HT1080 (cell line): Measurements from ENCODE around the gene DOCK2. TPM values are rescaled to one million over a fixed set of nuclear protein-coding genes. Genes with fewer than 3 reads are reported as not detected.
A peak's percentile ranks its signal among the peaks of the same experiment; 100 is the strongest.

Experiments used
- DNase-seq: peaks from one replicate; pipeline ENCODE4 v3.0.0-alpha.2; 2015; ENCODE audit warnings: low read depth
- total RNA-seq: library from RNA; depleted of rRNA; stranded (reverse); fragments of >200 nt; shearing (Covaris generic); gene quantifications from 2 replicates; pipeline ENCODE4 v1.2.3, GENCODE V29; 2014

The DOCK2 gene
- total RNA-seq, 1 experiment from 2014 or later, result 2.1 TPM

GRCh38 chr5:169974121-169974770 is 337.2 kb downstream of the DOCK2 start:
- DNase-seq, result peak; percentile 39

DNA sequence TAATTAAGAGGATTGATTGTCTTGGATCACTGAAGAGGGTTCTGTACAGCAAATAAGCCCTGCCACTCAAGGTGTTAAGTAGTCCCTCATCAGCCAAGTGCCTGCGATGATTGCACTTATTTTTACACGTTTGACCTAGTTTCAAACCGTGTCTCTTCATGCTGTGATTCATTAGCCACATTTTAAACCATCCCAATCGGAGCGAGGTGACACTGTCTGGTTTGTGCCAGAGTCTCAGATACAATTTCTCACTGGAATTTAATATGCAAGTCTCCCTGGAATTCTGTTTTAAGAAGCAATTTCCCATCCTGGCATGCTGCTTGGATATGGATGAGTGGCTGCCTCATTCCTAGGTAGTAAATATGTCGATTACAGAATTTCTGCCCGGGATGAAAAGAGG is 341.6 kb downstream of the DOCK2 start:
- no peak for DNase-seq

DNA sequence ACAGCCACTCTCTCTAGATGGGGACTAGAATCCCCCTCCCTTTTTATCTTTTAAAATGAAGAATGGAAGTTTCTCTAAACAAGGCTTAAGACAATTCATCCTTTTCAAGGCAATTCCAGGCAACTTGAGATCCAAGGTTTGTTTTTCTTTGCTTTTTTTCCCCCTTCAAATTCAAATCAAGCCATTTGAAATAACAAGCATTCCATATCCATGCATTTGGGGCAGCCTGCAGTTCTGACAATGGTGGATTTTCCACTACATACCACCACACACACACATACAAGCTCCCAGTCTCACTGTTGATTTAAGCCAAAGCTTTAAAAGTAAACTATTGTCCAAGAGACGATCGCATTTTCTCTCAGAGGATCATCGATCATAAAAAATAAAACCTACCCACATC is 342.8 kb downstream of the DOCK2 start:
- DNase-seq, result no peak

DNA sequence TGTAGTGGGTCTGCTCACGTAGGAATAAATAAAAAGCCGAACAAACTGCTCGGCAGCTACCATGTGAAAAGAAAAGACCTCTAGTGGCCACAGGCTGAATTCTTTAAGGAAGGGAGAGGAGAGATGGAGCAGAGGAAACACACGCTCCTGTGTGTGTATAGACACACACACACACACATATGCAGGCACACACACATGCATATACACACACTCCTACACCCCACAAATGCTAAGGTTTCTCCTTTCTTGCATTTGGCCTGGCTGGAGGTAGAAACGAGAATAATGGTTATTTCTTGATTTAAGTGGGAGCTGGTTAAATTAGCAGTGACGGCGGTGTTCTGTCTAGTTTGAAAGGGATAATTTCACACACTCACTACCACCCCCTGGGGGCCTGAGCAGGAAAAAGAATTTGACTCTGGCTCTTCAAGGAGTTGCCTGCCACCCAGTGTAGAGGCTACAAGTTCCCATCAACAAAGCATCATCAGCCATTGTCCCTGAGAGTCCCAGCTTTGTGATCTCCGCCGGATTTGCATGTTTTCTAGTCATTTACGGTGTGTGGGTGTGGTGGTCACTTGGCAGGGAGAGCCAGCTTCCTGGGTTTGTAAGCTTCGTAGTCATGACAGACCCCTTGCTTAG is 343.5 kb downstream of the DOCK2 start, which contains the start of gene INSYN2B:
Gene INSYN2B (minus strand): TSS at position 78 of the 636 bp plus-strand sequence. CDS start 96,597 bp downstream, outside the sequence.
- DNase-seq, result peak; percentile 90

- DNase-seq, result no peak
These were observed 351.1 kb downstream of the DOCK2 start for GRCh38 chr5:169988206-169988605.

DNA sequence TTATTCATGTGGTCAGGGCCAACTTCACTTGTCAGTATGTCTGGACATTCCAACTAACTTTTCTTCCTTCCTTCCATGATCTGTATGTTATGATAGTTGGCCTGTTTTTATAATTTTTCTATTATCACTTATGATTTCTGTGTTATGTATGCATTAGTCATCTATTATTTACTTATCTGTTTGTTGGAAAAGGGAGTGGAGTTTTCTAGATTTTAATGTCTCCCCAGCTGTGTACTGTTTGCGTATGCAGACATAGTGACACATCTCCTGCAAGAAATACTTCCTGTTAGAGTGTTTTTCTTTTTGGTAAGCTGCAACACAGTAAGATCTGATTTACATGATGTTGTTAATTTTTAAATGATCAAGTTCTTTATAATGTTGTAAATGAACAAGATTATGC is 351.9 kb downstream of the DOCK2 start:
- DNase-seq, result no peak

DNA sequence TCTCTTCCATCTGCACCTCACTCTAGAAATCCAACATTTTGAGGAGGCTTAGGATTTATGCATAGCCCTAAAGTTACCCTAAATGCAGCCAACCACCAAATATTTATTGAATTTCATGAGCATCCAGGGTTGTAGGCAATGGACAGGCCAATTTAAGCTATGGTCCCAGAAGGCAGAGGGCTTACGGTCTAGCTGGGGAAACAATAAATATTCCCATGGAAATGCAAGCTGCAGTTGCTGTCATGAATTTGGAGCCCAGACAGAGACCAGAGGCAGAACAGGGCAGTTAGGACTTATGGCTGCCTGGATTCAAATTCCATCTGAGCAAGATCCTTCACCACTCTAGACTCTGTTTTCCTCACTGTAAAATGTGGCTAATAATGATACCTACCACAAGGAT is 352.3 kb downstream of the DOCK2 start:
- DNase-seq, result no peak

- no peak for DNase-seq
These were observed 354.2 kb downstream of the DOCK2 start for GRCh38 chr5:169991115-169991869.

GRCh38 chr5:169992789-169993484 is 355.9 kb downstream of the DOCK2 start:
- DNase-seq, result no peak

DNA sequence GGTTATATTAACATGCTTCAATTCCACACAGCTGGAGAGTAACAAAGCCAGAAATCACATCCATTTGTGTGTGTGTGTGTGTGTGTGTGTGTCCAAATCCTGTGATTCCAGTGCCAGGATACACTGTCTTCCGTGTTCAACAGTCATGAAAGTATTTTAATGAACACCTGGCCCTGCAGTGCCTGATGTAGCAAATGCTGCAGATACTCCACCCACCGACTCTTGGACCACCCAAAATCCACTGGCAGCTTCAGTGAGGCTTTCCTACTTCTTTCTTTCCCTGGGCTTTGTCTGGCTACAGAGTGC is 356.4 kb downstream of the DOCK2 start:
- no peak for DNase-seq

DNA sequence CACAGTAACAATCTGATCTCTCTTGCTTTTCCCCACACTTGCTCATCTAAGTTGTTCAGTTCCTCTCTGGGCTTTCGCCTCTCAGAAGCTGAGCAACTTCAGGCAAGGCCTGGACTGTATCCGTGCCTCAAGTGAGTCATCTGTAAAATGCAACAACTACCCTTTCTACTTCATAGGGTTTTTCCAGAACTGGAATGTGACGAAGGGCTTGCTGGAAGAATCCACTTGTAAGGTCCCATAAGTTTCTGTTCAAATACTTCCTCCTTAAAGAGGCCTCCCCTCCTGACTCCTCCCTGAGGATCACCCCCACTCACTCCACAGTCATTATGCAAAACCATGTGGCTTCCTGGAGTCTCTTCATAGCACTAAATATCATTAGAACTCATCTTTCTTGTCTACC is 360.7 kb downstream of the DOCK2 start:
- no peak for DNase-seq

- no peak for DNase-seq
These were observed 362.5 kb downstream of the DOCK2 start for GRCh38 chr5:169999621-170000020.

DNA sequence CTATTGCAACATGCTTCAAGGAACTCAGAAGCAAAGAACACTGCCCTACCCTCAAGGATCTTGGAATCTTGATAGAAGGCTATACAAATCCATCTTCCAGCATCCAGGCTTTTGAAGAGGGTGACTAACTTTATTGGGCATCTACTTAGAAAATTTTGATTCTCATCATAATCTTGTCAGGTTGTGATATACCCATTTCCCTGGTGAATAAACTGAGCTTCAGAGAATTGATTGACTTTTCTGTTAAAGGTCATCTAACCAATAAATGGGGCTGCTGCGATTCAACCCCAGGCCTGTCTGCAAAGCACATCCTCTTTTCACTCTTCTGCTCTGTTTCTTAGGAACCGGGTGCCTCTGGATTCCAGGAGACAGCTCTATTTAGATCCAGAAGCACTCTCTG is 363.1 kb downstream of the DOCK2 start:
- no peak for DNase-seq

- DNase-seq, result peak; percentile 12
These were observed 368.9 kb downstream of the DOCK2 start for GRCh38 chr5:170006021-170006420.

- DNase-seq, result no peak
These were observed 371.3 kb downstream of the DOCK2 start for GRCh38 chr5:170008376-170008775.

DNA sequence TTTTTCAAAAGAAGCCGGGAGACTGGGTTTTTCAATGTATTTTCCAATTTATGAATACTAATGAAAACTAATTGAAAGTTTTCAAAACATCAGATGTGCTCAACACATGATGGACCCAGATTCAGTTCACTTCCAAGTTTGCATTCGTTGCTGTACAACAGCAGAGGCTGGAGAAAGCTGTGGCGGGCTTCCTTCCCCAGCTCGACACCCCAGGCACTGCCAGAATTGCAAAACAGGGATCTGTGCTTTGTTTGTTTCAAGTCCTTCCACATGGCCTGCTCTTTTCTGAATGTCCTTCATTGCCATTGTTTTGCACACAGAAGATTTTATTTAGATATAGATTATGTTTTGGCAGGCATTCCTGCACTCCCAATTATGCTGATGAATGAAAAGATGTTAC is 373.5 kb downstream of the DOCK2 start:
- no peak for DNase-seq

- no peak for DNase-seq
These were observed 374.7 kb downstream of the DOCK2 start for GRCh38 chr5:170011751-170012150.

GRCh38 chr5:170012622-170013021 is 375.5 kb downstream of the DOCK2 start:
- DNase-seq, result no peak

- DNase-seq, result no peak
These were observed 383.3 kb downstream of the DOCK2 start for GRCh38 chr5:170020423-170020822.

DNA sequence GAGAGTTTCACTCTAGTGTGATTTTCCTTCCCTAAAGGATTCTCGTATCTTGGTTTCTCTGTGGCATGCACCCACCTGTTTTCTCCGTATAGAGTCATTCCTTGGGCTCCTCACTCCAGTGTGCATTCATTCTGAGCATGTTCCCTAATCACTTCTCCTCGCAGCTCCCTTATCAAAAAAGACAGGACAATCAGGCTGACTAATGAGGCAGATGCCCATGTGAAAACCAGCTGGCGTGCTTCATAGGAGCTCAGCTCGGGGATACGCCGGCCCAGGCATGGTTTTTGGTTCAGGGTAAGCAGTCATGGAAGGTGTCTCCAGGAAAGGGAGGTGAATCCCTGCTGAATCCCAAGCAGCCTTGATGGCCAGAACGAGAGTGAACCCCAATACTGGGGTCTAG is 384.4 kb downstream of the DOCK2 start:
- no peak for DNase-seq

DNA sequence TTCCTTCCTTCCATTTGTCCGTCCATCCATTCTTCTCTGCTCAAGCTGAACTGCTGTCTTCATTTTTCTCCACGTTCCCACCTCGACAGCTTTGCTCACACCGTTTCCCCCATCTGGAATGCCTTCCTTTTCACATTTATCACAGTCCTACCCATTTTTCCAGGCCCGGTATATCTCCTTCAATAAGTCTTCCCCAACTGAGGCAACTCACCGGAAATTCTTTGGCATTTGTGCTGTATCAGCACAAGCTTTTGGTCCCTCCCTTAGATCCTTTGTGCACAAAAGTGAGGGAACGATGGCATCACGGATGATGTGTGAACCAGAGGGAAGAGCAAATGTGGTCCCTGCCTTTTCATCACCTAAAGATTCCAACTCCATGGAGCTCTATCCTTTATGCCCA is 388.8 kb downstream of the DOCK2 start:
- DNase-seq, result no peak

DNA sequence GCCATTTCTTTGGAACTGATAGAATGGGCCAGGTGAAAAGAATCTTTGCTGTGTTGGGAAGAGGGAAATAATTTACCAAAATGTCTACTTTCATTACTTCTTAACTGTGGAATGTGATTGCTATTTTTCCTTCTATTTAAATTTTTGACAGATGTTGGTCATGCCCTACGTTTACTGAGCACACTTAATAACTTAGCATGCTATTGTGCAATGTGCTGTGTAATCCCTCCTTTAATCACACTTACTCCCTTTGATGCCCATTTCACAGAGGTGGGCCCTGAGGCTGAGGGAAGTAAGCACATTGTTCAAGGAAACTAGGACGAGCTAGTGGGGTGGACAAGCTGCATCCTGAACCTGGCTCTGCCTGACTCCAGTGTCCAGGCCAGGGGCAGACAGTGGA is 391.0 kb downstream of the DOCK2 start:
- no peak for DNase-seq
